GM18499 (cell line): ENCODE measurements around the gene MICAL3.
"Not testable (repeated sequence)": the region's sequence is repeated elsewhere in the genome, so short reads cannot be mapped to it uniquely, and the experiment has no call there.

Experiments used
- ATAC-seq: cut with Tn5 transposase; IDR thresholded peaks from one replicate; pipeline ENCODE4 v1.9.1; 2021; ENCODE audit warnings: moderate number of reproducible peaks; ENCODE audit not compliant: insufficient read depth, unreplicated experiment

MICAL3 gene

GRCh38 chr22:17943533-17944249 is 80.7 kb downstream of the MICAL3 start:
- ATAC-seq, result no peak

GRCh38 chr22:17942721-17943120 is 81.6 kb downstream of the MICAL3 start:
- ATAC-seq, result no peak

GRCh38 chr22:17941471-17942406 is 82.6 kb downstream of the MICAL3 start:
- no peak for ATAC-seq

- ATAC-seq, result no peak
Measured at GRCh38 chr22:17939579-17939978, 84.8 kb downstream of the MICAL3 start.

DNA sequence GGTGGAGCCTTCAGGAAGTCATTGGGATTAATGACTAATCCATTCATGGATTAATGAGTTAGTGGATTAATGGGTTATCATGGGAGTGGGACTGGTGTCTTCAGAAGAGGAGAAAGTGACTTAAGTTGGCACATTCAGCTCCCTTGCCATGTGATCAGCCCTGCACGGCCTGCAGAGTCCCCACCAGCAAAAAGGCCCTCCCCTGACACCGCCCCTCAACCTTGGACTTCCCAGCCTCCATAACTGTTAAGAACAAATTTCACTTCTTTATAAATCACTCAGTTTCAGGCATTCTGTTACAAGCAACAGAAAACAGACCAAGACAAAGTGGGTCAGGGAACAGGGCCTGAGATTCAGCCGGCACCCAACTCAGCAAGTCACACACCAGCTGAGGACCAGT is 85.3 kb downstream of the MICAL3 start:
- no peak for ATAC-seq

GRCh38 chr22:17938484-17938924 is 85.9 kb downstream of the MICAL3 start:
- ATAC-seq, result no peak

GRCh38 chr22:17932457-17932856 is 91.9 kb downstream of the MICAL3 start:
- not testable (repeated sequence) for ATAC-seq

DNA sequence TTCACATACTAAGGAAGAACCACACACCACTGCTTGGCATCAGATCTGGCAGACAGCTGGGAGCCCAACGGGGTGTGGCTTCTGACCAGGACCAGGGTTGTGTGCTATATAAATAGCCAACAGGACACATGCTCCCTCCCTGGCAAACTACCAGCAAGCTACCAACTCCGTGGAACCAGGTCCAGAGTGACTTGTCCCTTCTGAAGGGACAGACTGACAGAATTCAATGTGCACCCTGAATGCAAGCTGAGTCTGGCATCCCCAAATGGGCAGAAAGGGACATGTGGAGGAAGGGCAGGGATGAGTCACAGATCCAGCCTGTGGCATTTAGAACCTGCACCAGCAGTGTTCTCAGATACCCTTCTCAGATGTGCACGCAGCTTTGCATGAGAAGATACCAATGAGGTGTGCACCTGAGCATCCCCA is 92.9 kb downstream of the MICAL3 start:
- no peak for ATAC-seq

GRCh38 chr22:17930455-17931313 is 93.7 kb downstream of the MICAL3 start:
- ATAC-seq, result no peak

DNA sequence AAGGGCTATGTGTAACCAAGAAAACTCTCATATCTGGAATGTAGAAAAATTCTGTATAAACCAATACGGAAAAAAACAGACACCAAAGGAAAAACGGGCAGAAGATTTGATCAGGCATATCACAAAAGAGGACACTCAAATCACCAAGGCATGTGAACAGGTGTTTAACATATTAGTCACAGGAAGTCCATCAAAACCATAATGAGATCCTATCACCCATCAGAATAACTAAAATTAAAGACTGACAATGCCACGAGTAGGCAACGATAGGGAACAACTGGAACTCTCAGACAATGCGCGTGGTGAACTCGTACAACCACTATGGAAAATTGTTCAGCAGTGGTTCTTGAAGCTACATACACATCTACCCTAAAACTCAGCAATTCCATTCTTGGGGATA is 94.5 kb downstream of the MICAL3 start:
- no peak for ATAC-seq

GRCh38 chr22:17928391-17928790 is 96.0 kb downstream of the MICAL3 start:
- no peak for ATAC-seq

DNA sequence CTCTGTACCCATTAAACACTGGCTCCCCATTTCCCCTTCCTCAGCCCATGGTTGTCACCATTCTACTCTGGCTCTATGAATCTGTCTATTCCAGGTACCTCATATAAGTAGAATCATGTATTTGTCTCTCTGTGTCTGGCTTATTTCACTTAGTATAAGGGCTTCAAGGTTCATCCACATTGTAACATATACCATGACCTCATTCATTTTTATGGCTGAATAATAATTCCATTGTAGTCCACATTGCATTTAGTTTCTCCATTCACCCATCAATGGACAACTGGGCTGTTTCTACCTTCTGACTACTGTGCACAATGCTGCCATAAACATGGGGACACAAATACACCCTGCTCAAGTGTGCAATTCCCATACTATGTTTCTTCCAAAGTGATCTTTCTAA is 97.3 kb downstream of the MICAL3 start:
- no peak for ATAC-seq

- no peak for ATAC-seq
Measured at GRCh38 chr22:17926516-17926915, 97.8 kb downstream of the MICAL3 start.

DNA sequence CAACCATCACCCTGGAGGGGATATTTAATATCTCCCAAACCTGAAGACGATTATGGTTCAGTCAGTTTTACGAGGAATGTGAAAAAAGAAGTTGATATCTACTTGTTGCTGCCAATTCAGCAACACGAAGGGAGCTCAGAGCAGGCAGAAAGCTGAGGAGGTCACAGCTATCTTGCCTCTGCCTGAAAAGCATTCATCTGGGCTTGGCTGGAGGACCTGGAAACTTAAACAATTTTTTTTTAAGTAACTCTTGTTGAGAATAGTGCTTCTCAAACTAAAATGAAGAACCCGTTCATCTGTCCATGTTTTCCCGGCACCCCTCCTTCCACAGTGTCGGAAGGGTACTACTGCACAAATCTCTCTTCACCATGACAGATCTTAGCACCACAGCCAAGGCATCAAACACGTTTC is 98.9 kb downstream of the MICAL3 start:
- no peak for ATAC-seq

- no peak for ATAC-seq
Measured at GRCh38 chr22:17924735-17925364, 99.5 kb downstream of the MICAL3 start.

DNA sequence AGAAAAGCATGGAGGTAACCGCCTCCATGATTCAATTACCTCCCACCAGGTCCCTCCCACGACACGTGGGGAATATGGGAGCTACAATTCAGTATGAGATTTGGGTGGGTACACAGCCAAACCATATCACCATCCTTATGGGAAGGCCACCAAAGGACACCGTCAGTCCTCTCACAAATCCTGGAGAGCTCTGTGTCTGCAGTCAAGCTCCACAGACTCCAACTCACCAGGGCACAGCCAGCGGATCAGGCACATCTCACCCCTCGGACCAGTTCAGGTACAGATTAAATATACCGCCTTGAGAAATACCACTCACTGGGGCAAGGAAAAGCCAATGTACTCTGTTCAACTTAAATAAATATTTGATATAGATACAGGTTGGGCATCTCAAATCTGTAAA is 100.3 kb downstream of the MICAL3 start:
- no peak for ATAC-seq

GRCh38 chr22:17922925-17923903 is 101.1 kb downstream of the MICAL3 start:
- no peak for ATAC-seq

- ATAC-seq, result no peak
Measured at GRCh38 chr22:17921871-17922821, 102.2 kb downstream of the MICAL3 start.
